Activated effector memory CD4-positive, alpha-beta T cell treated with Interleukin-2 at 50 U/mL for 16 hours (primary cell): ENCODE measurements around the gene IL9R.
"Not testable (repeated sequence)": the region's sequence is repeated elsewhere in the genome, so short reads cannot be mapped to it uniquely, and the experiment has no call there.

Experiments
- DNase-seq: peaks from one replicate; pipeline ENCODE4 v3.0.0-alpha.2; 2020

The IL9R gene, protein sequence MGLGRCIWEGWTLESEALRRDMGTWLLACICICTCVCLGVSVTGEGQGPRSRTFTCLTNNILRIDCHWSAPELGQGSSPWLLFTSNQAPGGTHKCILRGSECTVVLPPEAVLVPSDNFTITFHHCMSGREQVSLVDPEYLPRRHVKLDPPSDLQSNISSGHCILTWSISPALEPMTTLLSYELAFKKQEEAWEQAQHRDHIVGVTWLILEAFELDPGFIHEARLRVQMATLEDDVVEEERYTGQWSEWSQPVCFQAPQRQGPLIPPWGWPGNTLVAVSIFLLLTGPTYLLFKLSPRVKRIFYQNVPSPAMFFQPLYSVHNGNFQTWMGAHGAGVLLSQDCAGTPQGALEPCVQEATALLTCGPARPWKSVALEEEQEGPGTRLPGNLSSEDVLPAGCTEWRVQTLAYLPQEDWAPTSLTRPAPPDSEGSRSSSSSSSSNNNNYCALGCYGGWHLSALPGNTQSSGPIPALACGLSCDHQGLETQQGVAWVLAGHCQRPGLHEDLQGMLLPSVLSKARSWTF

DNA sequence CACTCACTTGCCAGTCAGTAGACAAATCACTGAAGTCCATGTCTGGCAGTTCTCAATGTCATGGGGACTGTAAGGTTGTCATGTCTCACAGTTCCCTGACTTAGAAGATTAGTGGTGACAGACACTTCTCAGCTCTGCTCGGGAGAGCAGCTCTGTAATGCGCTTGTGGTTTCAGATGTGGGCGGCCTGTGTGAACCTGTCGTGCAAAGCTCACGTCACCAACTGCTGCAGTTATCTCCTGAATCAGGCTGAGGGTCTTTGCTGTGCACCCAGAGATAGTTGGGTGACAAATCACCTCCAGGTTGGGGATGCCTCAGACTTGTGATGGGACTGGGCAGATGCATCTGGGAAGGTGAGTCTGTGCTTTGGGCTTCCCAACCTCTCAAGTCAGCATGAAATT is at the start of gene IL9R:
Gene IL9R, plus strand, starts transcription at position 261 of the 400 bp plus-strand sequence. Its CDS starts 64 bp downstream, at position 325.
- DNase-seq = peak; percentile 34

- no peak for DNase-seq
Observed at GRCh38 chrX:155949098-155949497, 48.4 kb upstream of the IL9R start.

GRCh38 chrX:155951237-155951789 is 46.2 kb upstream of the IL9R start:
- DNase-seq = no peak

- DNase-seq = no peak
Observed at GRCh38 chrX:155953055-155953454, 44.4 kb upstream of the IL9R start.

DNA sequence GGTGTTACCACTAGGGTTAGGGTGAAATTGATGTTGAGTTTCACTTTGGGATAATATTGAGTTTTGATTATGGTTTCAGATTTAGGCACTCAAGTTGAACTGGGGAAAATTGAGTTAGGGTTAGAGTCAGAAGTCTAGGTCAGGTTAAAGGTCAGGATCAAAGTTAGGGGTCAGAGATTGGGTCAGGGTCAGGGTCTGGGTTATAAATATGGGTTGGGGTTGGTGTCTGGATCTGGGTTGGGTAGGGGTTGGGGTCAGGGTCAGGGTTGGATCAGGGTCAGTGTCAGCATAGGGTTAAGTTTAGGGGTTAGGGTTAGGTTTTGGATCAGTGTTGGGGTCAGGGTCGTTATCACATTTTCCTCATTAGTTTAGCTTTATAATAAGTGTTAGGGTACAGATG is 42.7 kb upstream of the IL9R start:
- no peak for DNase-seq

- DNase-seq = no peak
Observed at GRCh38 chrX:155956099-155956498, 41.4 kb upstream of the IL9R start.

GRCh38 chrX:155956649-155957048 is 40.8 kb upstream of the IL9R start:
- DNase-seq = no peak

DNA sequence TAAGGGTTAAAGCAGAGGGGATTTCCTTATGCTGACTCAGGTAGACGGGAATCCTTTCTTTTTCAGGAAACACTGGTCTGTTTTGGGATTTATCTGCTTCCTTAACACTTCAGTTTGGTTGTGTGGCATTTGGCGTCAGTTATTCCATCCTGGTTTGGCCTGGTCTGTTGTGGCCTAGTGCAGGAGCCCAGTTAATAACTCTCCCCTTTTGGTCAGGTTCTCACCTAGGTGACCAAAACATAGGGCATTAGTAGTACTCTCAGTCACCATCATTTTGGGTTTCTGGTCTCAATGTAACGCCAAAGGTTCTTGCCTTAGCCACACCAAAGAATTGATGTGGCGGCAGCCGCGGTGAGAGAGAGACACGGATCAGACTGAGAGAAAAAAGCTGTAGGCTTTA is 39.7 kb upstream of the IL9R start:
- DNase-seq = no peak

DNA sequence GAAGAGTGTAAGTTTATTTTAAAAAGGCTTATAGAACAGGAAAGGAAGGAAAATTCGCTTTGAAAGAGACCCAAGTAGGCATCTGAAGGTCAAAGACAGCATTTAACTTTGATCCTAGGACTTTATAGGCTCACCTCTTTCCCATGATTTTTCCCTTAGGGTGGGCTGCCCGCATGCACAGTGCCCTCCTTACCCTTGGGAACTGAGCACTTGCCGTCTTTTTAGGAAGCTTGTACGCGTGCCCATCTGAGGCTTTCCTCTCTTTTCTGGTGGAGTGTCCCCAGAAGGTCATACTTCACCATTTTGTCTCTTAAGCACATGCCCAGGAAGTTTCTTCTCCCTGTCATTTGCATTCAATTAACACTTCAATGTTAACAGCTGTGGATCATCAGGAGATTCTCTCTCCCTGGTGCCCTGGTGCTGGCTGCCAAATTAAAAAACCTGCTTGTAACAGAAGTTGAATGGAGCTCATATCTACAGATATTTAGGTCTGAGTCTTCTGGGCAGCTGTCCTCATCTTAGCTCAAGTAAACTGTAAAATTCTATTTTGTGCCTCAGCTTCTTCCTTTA is 38.4 kb upstream of the IL9R start:
- DNase-seq = no peak

GRCh38 chrX:155962906-155963305 is 34.6 kb upstream of the IL9R start:
- DNase-seq = no peak

DNA sequence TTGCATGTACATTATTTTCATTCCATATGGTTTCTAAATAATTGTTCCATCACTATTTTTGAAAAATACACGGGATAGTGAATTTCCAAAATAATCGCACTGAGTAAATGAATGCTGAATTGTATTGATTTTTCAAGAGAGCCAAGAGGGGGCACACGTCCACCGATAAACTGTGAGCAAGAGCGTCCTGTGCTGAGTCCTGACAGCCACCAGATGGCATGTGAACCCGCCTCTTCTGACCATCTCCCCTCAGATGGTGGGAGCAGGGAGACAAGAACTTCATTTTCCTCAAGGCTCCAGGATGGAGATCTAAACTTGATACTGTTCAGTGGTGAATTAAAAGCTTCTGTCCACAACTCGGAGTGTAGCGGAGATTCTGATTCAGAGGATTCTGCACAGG is 30.6 kb upstream of the IL9R start:
- no peak for DNase-seq

DNA sequence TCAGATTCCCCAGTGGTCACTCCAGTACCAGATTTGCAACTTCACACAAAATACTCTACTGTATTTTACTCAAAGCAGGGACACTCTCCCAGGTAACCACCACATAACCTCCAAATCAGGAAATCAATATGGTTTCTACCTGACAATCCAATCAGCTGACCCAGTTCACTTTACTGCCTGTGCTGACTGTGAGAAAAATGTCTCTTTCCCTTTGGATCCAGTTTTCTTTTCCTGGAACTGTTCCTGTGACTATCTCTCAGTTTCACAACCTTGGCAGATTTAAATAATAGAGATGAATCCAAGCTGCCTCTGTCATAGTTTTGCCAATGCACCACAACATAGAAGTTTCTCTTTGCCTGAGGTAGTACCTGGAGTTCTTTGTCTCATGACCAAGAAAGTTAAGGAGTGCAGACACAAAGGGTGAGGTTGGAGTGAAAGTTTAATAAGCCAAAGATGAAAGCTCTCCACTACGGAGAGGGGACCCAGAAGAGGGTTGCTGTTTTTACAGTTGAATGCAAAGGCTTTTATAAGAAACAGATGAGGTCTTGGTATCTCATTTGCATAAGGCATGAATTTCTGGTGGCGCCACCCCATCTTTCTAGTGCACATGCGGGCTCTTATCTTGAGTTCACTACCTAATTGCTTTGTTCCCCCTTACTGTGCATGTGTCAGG is 29.7 kb upstream of the IL9R start:
- DNase-seq = no peak

DNA sequence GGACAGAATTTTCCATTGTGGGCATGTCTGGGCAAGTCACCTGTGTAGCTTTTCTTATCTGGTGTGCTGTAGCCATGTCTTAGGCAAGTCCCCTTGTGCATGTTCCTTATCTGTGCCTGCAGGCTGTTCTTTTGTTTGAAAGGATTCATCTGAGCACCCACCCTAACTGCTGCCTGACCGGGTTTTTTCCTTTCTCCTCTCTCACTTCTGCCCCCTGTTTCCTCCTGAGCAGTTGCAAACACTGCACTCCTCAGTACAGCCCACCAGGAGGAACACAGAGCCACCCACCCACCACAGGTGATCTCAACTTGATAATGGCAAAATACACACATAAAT is 29.2 kb upstream of the IL9R start:
- DNase-seq = no peak

DNA sequence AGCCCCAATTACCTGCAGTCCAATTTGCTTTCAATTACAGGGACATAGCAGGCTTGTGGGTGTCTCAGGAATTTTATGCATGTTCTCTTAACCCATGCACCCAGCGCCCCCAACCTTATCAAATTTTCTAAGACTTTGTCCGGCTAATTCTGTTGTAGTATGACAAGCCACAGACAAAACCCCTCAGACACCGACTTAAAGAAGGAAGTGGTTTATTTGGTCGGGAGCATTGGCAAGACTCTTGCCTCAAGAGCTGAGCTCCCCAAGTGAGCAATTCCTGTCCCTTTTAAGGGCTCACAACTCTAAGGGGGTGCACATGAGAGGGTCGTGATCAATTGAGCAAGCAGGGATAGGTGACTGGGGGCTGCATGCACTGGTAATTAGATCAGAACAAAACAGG is 28.7 kb upstream of the IL9R start:
- DNase-seq = no peak

GRCh38 chrX:155971658-155972057 is 25.8 kb upstream of the IL9R start:
- DNase-seq = not testable (repeated sequence)

DNA sequence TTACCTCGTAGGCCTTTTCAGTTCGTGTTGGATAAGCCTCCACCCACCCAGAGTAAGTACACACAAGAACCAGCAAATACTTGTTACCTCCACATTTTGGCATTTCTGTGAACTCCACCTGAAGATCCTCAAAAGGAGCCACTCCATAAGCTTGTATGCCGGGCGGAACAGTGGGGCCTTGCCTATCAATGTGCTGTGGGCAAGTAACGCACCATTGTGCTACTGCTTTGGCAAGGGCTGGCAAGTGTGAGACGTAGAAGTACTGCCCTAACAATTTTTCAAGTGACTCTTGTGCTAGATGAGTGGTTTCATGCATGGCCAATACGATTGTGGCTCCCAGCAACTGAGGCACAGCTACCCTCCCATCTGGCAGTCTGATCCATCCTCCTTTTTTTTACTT is 25.3 kb upstream of the IL9R start:
- DNase-seq = not testable (repeated sequence)

- no peak for DNase-seq
Observed at GRCh38 chrX:155983326-155983725, 14.2 kb upstream of the IL9R start.

DNA sequence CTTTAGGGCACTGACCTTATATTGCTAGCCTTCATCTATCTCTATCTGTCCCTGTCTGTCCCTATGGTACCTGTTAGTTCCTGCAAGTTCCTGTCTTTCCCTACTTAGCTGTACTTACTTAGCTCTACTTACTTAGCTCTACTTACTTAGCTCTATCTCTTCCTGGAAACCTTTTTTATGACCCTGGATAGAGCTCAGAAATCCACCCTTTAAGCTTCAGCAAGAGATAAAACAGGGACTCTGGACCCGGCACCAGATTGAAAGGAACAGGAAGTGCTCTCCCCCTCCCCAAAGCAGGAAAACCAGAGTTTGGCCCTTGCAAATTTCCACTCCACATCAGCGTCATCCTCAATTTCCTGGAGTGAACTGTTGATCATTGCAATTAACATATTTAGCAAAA is 12.3 kb upstream of the IL9R start:
- DNase-seq = no peak

DNA sequence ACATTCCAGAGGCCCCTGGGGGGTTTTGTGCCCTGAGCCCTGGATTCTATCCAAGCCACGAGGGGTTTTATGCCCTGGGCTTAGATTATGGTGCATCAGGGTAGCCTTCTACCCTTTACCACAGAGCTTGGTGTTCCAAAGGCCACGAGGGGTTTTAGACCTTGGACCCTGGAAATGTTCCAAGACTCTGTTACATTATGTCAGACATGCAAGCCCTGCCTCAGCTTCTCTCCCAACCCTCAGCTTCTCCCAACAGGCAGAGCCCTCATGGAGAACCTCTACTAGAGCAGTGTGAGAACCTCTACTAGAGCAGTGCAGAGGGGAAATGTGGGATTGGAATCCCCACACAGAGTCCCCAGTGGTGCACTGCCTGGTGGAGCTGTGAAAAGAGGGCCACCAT is 10.5 kb upstream of the IL9R start:
- not testable (repeated sequence) for DNase-seq

- no peak for DNase-seq
Observed at GRCh38 chrX:155988859-155989258, 8.6 kb upstream of the IL9R start.

GRCh38 chrX:155993421-155993820 is 4.1 kb upstream of the IL9R start:
- no peak for DNase-seq

- DNase-seq = no peak
Observed at GRCh38 chrX:155995321-155995875, 2.1 kb upstream of the IL9R start.

DNA sequence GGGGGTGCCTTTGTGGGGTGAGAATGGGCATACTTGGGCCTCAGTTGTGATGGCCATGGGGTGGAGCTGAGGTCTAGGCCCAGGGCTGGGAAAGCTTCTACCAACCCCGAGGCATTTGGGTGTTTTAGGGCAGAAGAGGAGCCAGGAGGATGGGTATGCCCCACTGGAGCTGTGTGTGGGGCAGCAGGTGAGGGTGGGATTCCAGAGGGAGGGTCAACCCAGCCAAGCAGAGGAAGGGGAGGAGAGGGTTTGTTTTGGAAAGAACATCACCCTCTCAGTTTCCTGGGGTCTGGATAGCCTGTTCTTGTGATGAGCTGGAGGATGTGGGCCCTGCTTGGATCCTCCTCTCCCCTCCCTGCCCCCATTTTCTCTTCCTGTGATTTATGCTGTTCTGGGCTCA is 620 bp downstream of the IL9R start:
- DNase-seq = no peak
